ENCODE measurements around the gene RPTOR. TPM values are rescaled to one million over a fixed set of nuclear protein-coding genes. Genes with fewer than 3 reads are reported as not detected.

The RPTOR gene
- total RNA-seq, 1 experiment from 2014 or later = 66.7 TPM

DNA sequence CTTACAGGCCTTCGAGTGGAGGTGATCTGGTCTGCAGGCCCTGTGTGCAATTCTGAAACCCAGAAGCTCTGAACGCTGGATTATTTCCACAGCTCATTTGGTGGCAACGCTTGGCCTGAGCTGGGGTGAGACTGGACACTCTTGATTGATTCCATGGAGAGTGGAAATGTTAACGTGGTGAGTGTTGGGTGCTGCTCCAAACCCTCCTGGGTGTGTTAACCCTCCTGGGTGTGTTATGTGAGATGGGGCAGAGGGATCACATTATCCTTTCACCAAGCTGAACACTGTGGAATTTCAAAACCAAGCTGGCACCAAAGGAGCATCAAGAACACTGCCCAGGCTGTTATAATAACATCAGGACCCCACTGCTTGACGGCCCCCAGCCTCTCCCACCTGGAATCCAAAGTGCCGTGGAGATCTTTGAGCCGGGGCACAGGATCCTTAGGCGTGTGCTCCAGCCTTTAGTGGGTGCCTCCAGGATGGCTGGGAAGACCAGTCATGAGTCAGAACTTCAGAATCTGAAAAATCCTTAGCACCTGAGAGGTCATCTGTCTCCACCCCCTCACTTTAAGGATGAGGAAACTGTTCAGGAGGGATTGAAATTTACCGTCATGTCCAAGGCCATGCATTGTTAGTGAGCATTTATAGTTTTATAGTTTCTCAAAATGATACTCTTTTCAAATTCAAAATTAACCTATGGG is 75.0 kb downstream of the RPTOR start:
- no peaks in the 10 kb centered on the region for H3K36me3 ChIP-seq (ENCODE audit: control insufficient read depth, insufficient read depth, low read length)
- H3K4me3 ChIP-seq (ENCODE audit: low read depth, low read length) = no peak overlapping the region
- TF ChIP-seq, protein P1, sequence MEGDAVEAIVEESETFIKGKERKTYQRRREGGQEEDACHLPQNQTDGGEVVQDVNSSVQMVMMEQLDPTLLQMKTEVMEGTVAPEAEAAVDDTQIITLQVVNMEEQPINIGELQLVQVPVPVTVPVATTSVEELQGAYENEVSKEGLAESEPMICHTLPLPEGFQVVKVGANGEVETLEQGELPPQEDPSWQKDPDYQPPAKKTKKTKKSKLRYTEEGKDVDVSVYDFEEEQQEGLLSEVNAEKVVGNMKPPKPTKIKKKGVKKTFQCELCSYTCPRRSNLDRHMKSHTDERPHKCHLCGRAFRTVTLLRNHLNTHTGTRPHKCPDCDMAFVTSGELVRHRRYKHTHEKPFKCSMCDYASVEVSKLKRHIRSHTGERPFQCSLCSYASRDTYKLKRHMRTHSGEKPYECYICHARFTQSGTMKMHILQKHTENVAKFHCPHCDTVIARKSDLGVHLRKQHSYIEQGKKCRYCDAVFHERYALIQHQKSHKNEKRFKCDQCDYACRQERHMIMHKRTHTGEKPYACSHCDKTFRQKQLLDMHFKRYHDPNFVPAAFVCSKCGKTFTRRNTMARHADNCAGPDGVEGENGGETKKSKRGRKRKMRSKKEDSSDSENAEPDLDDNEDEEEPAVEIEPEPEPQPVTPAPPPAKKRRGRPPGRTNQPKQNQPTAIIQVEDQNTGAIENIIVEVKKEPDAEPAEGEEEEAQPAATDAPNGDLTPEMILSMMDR (IDR thresholded peaks at IDR 0.05; ENCODE audit: insufficient read depth in 1 of 2, low read depth in 1 of 2, low read length in 1 of 2, severe bottlenecking in 1 of 2, unreplicated experiment in 1 of 2) = no peak
- H3K4me1 Mint-ChIP-seq (ENCODE audit: low read depth, unreplicated experiment) = peaks cover 28% of the 10 kb centered on the region
- peak overlapping the region; percentile 81 for H3K27ac Mint-ChIP-seq (ENCODE audit: unreplicated experiment)
- TSS peak; percentile 94 for BruUV-seq (replicated peaks)
- no peaks in the 10 kb centered on the region for H3K27me3 Mint-ChIP-seq (ENCODE audit: insufficient read depth, unreplicated experiment)
- DNase-seq = peak; percentile 60 to 62
- no peaks in the 10 kb centered on the region for H3K27me3 ChIP-seq (replicated peaks; ENCODE audit: control insufficient read depth, insufficient read depth, low read length)
- peaks cover 41% of the 10 kb centered on the region for H3K4me1 ChIP-seq
- POLR2A ChIA-PET = no interaction called here
- intact Hi-C loops (cut with micrococcal nuclease; ENCODE audit: unreplicated experiment) = loop anchor here (1.0 kb wide), 1 partner anchor 19 kb away; no protein-coding TSS in a partner anchor
- no peaks in the 10 kb centered on the region for H3K9me3 Mint-ChIP-seq (ENCODE audit: unreplicated experiment)
- CTCF ChIA-PET = interaction anchor here (1.9 kb wide), 1 partner anchor 30 kb away, joined by 5 read pairs; no protein-coding TSS in a partner anchor
- H3K4me3 Mint-ChIP-seq (ENCODE audit: unreplicated experiment) = peak overlapping the region; percentile 40
- peaks cover 9% of the 10 kb centered on the region for H3K36me3 Mint-ChIP-seq (ENCODE audit: insufficient read depth, unreplicated experiment)
- no peaks in the 10 kb centered on the region for H3K9me3 ChIP-seq

GRCh38 chr17:80621335-80621996 is 76.8 kb downstream of the RPTOR start:
- intact Hi-C loops (cut with micrococcal nuclease; ENCODE audit: unreplicated experiment) = no loop called here
- no peak overlapping the region for H3K4me3 Mint-ChIP-seq (ENCODE audit: unreplicated experiment)
- peaks cover 12% of the 10 kb centered on the region for H3K36me3 Mint-ChIP-seq (ENCODE audit: insufficient read depth, unreplicated experiment)
- Histone ChIP-seq H3K4me1 (peaks cover 41% of the 10 kb centered on the region), H3K9me3 (no peaks in the 10 kb centered on the region), H3K4me3 (ENCODE audit: low read depth, low read length) (no peak overlapping the region), H3K36me3 (ENCODE audit: control insufficient read depth, insufficient read depth, low read length) (no peaks in the 10 kb centered on the region), H3K27me3 (replicated peaks; ENCODE audit: control insufficient read depth, insufficient read depth, low read length) (no peaks in the 10 kb centered on the region)
- H3K27me3 Mint-ChIP-seq (ENCODE audit: insufficient read depth, unreplicated experiment) = no peaks in the 10 kb centered on the region
- H3K9me3 Mint-ChIP-seq (ENCODE audit: unreplicated experiment) = no peaks in the 10 kb centered on the region
- no TSS peak for BruUV-seq (replicated peaks)
- peak overlapping the region; percentile 55 for H3K27ac Mint-ChIP-seq (ENCODE audit: unreplicated experiment)
- ChIA-PET POLR2A (no interaction called here), CTCF (interaction anchor here (1.9 kb wide), 1 partner anchor 28 kb away, joined by 5 read pairs; no protein-coding TSS in a partner anchor)
- TF ChIP-seq, protein P1 (IDR thresholded peaks at IDR 0.05; ENCODE audit: insufficient read depth in 1 of 2, low read depth in 1 of 2, low read length in 1 of 2, severe bottlenecking in 1 of 2, unreplicated experiment in 1 of 2) = no peak
- H3K4me1 Mint-ChIP-seq (ENCODE audit: low read depth, unreplicated experiment) = peaks cover 33% of the 10 kb centered on the region
- DNase-seq = no peak

DNA sequence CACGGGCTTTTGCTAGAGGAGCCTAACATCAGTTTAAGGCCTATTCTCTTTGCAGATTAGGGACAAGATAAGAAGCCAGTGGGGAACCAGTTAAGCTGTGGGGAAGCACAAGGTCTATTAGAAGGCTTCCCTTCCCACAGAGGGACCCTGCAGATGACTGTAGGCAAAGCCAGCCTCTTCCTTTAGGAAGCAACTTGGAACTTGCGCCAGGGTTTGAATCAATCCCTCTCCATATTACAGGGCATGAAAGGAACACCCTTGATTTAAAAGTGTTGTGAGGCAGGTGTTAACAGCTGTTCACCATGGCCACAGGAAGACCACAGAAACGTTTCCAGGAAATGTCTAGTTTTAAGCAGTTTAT is 77.3 kb downstream of the RPTOR start:
- H3K27me3 Mint-ChIP-seq (ENCODE audit: insufficient read depth, unreplicated experiment) = no peaks in the 10 kb centered on the region
- ChIA-PET CTCF (no interaction called here), POLR2A (no interaction called here)
- peaks cover 17% of the 10 kb centered on the region for H3K36me3 Mint-ChIP-seq (ENCODE audit: insufficient read depth, unreplicated experiment)
- Histone ChIP-seq H3K9me3 (no peaks in the 10 kb centered on the region), H3K4me3 (ENCODE audit: low read depth, low read length) (no peak overlapping the region), H3K27me3 (replicated peaks; ENCODE audit: control insufficient read depth, insufficient read depth, low read length) (no peaks in the 10 kb centered on the region), H3K36me3 (ENCODE audit: control insufficient read depth, insufficient read depth, low read length) (no peaks in the 10 kb centered on the region), H3K4me1 (peaks cover 41% of the 10 kb centered on the region)
- no peak for DNase-seq
- BruUV-seq (replicated peaks) = no TSS peak
- H3K4me1 Mint-ChIP-seq (ENCODE audit: low read depth, unreplicated experiment) = peaks cover 33% of the 10 kb centered on the region
- no peaks in the 10 kb centered on the region for H3K9me3 Mint-ChIP-seq (ENCODE audit: unreplicated experiment)
- intact Hi-C loops (cut with micrococcal nuclease; ENCODE audit: unreplicated experiment) = no loop called here
- H3K27ac Mint-ChIP-seq (ENCODE audit: unreplicated experiment) = peak overlapping the region; percentile 55
- no peak overlapping the region for H3K4me3 Mint-ChIP-seq (ENCODE audit: unreplicated experiment)
- TF ChIP-seq, protein P1 (IDR thresholded peaks at IDR 0.05; ENCODE audit: insufficient read depth in 1 of 2, low read depth in 1 of 2, low read length in 1 of 2, severe bottlenecking in 1 of 2, unreplicated experiment in 1 of 2) = no peak
